ENCODE measurements around the gene CRELD2.

DNA sequence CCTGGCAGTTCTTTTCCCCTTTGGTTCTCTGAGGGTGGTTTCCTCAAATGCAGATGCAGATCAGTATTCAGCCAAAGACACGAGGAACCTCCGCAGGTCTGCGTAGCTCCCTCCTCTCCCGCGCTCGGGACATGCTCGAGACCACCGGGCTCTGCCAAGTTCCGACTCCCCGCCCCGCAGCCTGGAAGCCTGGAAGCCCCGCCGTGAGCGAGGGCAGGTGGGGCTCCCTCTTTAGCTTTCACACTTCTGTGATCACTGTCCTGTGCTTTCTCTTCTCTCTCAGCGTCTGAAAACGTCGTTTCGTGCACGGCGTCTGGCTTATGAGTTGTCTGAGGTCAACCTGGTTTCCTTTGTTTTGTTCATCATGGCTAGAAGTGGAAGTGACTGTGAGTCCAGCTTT lies 38.2 kb upstream of the CRELD2 start:
- TF ChIP-seq POLR2AphosphoS5 (IDR thresholded peaks at IDR 0.05) (no peak), POLR2A (IDR thresholded peaks at IDR 0.05) (no peak)
- TF ChIP-seq, protein P1, sequence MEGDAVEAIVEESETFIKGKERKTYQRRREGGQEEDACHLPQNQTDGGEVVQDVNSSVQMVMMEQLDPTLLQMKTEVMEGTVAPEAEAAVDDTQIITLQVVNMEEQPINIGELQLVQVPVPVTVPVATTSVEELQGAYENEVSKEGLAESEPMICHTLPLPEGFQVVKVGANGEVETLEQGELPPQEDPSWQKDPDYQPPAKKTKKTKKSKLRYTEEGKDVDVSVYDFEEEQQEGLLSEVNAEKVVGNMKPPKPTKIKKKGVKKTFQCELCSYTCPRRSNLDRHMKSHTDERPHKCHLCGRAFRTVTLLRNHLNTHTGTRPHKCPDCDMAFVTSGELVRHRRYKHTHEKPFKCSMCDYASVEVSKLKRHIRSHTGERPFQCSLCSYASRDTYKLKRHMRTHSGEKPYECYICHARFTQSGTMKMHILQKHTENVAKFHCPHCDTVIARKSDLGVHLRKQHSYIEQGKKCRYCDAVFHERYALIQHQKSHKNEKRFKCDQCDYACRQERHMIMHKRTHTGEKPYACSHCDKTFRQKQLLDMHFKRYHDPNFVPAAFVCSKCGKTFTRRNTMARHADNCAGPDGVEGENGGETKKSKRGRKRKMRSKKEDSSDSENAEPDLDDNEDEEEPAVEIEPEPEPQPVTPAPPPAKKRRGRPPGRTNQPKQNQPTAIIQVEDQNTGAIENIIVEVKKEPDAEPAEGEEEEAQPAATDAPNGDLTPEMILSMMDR (IDR thresholded peaks at IDR 0.05): no peak

Data from stomach (tissue), 4 donors.